CD4-positive, alpha-beta T cell treated with Interleukin-12 subunit alpha and Interleukin-12 subunit beta, for 1 hour (primary cell): ENCODE data around the gene SGMS1.
"Not testable (repeated sequence)": the region's sequence is repeated elsewhere in the genome, so short reads cannot be mapped to it uniquely, and the experiment has no call there.

Source experiments
- DNase-seq: peaks from one replicate; pipeline ENCODE4 v3.0.0-alpha.2; 2020

SGMS1 gene

DNA sequence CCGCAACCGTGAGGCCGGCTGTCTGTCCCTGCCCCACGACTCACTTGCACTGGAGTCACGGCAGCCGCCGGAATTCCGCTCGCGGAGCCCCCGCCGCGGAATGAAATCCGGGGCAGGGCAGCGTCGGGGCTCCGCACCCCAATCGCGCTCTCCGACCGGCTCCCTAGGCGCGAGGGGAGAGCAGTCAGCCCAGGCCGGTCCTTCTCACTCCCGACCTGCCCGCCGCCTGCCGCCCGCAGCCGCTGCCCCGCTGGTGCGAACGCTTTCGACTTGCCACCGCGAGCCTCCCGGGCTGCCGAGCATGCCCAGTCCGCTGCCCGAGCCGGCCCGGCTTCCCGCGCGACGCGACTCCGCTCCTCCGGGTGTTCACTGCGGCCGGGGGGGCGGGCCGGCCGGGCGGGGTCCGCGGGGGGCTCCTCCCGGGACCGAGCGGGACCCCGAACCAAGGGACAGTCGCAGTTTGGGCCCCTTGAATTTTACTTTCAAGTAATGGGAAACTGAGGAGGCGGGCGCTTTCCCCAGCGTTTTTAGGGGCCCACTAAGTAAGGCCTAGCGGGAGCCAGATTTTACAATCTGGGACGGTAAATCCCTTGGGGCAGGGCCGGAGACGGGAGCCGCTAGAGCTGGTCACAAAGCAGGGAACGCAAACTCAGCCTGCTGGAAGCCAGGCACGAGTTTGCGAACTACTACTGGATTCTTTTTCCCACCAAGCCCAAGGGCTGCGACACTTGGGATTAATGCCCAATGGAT is at the start of gene SGMS1:
TSS of gene SGMS1 (minus strand) at position 294 of the 750 bp plus-strand sequence. CDS start 279,842 bp downstream, outside the sequence.
- peak; percentile 84 for DNase-seq

GRCh38 chr10:50672152-50672551 is 48.4 kb upstream of the SGMS1 start:
- peak; percentile 61 for DNase-seq

DNA sequence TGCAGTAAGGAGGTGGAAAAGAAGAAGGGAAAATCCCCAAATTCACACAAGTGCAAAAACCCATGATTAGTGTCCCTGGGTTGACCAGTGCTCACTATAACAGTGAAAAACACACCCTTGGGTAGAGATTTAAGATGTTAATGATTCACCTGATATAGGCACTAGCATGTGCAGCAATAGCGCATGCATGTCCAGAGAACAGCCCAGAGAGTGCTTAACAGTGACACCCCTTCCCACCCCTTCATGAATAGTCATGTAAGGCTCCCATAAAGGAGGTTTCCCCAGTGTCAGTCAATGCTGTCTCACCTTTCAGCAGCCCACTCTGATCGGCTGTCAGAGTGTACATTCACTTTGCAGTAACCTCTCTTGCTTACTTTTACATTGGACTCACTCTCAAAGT is 47.9 kb upstream of the SGMS1 start:
- not testable (repeated sequence) for DNase-seq

GRCh38 chr10:50669957-50670356 is 46.2 kb upstream of the SGMS1 start:
- DNase-seq, result not testable (repeated sequence)

- DNase-seq, result not testable (repeated sequence)
Measured at GRCh38 chr10:50667353-50667752, 43.6 kb upstream of the SGMS1 start.

GRCh38 chr10:50662420-50662819 is 38.7 kb upstream of the SGMS1 start:
- DNase-seq, result not testable (repeated sequence)

GRCh38 chr10:50661563-50661962 is 37.8 kb upstream of the SGMS1 start:
- DNase-seq, result not testable (repeated sequence)

DNA sequence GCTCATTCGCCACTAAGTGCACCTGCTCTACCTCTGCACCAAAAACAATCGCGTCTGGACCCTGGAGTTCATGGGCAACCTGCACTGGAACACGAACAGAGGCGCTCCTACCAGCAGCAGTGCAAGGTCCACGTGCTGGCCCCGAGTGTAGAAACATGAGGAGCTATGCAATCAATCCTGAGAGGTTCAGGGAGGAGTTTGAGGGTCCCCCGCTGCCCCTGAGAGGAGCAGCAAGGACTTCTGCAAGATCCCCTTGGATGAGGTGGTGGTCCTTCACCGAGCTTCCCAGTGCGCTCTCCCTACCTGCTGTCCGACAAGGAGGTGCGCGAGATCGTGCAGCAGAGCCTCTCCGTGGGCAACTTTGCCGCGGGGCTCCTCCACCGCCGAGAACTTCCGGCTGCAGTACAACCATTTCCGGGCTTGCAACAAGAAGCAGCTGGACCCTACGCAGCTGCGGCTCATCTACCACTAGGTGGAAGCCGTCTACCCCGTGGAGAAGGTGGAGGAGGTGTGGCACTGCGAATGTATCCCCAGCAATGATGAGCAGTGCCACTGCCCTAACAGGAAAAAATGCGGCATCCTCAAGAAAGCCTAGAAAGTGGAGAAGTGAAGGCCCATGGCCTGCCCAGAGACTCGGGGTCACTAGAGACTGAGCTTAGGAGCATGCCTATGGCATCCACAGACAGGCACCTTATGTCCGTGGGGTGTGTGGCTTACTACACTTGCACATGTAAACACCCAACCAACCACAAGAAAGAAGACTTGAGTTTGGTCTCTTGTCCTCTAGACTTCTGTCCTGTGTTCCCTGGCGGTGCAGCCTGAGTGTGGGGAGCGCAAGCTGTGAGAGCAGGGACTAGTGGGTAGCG is 36.3 kb upstream of the SGMS1 start:
- peak; percentile 39 for DNase-seq

GRCh38 chr10:50659016-50659864 is 35.5 kb upstream of the SGMS1 start:
- DNase-seq, result not testable (repeated sequence)

DNA sequence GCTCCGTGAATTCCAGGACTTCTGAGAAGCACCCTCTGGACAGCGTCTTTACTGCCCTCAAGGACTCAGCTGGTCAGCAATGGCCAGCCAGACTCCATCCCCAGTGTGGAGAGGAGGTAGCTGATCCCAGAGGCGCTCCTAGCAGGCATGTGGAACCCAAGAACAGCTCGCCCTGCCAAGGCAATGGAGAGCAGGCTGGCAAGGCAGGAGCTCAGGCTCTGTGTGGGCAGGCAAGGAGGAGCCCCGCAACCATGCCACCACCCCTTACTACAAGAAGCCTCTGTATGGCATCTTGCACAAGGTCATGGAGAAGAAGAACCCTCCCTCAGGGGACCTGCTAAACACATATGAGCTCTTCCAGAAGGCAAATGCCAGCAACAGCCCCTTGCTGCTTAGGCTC is 34.4 kb upstream of the SGMS1 start:
- DNase-seq, result no peak

DNA sequence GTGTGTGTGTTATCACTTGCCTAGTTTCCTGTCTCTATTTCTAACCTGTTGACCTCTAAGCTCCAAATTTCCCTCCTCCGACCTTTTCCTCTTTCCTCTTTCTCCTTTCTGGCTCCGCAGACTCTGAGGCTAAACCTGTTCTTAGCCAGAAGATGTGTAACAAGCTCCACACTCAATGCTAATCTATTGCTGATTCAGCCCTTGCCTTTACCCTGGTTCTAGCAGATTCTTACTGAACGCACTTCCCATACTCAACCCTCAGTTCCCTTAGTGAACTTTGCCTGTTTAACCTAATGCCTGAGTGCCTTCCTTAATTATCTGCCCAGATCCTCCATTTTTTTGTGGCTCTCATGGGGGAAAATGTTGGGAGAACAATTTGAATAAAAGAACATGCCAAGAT is 30.0 kb upstream of the SGMS1 start:
- DNase-seq, result no peak

- peak; percentile 51 for DNase-seq
Measured at GRCh38 chr10:50653142-50653541, 29.4 kb upstream of the SGMS1 start.

GRCh38 chr10:50651808-50652207 is 28.1 kb upstream of the SGMS1 start:
- no peak for DNase-seq

DNA sequence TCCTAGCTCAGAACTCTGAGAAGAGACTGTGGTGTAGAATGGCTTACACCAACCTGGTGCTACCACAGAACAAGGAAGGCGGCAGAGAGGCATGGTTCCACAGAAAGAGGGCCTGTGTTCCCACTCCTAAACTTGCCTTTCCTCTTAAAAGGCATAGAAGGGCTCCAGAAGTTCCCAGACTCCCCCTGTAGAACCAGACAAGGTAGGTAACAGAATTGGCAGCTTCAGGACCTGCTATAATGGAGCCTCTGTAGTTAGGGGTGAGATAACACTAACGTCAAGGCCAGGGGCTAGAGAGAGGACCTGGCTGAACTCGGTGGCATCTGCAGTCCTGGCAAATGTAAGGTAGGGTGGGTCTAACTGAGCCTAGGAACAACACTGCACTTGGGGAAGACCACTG is 26.7 kb upstream of the SGMS1 start:
- no peak for DNase-seq

GRCh38 chr10:50648935-50649227 is 25.1 kb upstream of the SGMS1 start:
- no peak for DNase-seq

DNA sequence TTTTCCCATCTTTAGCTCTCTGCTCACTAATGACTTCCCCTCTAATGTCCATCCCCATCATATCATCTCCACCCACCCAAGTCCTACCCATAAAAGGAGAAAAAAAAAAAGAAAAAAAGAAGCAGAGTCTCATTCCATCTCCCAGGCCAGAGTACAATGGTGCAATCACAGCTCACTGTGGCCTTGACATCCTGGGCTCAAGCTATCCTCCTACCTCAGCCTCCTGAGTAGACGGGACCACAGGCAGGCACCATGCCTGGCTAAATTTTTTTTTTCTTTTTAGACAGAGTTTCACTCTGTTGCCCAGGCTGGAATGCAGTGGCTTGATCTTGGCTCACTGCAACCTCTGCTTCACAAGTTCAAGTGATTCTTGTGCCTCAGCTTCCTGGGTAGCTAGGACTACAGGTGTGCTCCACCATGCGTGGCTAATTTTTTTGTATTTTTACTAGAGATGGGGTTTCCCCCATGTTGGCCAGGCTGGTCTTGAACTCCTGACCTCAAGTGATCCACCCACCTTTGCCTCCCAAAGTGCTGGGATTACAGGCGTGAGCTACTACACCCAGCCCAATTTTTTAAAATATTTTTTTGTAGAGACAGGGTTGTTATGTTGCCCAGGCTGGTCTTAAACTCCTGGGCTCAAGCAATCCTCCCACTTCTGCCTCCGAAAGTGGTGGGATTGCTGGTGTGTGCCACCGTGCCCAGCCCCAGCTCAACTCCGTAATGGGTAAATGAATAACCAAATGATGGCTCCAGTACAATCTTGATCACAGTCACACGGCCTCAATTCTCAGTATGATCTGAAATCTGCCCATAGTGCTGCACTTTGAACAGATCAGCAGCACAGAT is 24.6 kb upstream of the SGMS1 start:
- DNase-seq, result no peak

DNA sequence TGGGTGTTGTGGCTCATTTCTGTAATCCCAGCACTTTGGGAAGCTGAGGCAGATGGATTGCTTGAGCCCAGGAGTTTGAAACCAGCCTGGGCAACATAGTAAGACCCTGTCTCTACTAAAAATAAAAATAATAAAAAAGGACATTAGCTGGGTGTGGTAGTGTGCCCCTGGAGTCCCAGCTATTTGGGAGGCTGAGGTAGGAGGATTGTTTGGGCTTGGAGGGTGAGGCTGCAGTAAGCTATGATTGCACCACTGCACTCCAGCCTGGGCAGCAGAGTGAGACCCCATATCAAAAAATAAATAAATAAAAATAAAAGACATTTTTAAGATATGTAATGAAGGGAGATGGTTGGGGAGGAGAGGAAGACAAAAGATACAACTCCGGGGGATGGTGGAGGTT is 23.6 kb upstream of the SGMS1 start:
- DNase-seq, result not testable (repeated sequence)

- no peak for DNase-seq
Measured at GRCh38 chr10:50645236-50645635, 21.5 kb upstream of the SGMS1 start.

- no peak for DNase-seq
Measured at GRCh38 chr10:50641626-50642025, 17.9 kb upstream of the SGMS1 start.

DNA sequence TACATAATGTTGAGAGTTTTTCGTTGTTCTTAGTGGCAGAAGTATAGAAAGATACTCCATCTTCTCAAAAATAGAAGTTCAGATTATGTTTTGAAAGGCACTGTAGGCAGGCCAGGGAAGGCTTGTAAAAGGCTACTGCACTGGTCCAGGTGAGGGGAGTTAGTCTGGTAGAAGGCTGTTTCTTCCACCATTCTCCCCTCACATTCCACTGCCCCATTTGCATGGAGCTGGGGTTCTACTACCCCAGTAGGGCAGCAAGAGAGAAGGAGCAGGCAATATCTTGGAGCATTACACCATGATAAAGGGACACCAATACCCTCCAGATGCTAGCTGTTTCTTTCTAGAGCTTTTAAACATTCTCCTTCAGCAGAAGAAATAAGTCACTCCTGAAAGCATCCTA is 16.5 kb upstream of the SGMS1 start:
- no peak for DNase-seq

DNA sequence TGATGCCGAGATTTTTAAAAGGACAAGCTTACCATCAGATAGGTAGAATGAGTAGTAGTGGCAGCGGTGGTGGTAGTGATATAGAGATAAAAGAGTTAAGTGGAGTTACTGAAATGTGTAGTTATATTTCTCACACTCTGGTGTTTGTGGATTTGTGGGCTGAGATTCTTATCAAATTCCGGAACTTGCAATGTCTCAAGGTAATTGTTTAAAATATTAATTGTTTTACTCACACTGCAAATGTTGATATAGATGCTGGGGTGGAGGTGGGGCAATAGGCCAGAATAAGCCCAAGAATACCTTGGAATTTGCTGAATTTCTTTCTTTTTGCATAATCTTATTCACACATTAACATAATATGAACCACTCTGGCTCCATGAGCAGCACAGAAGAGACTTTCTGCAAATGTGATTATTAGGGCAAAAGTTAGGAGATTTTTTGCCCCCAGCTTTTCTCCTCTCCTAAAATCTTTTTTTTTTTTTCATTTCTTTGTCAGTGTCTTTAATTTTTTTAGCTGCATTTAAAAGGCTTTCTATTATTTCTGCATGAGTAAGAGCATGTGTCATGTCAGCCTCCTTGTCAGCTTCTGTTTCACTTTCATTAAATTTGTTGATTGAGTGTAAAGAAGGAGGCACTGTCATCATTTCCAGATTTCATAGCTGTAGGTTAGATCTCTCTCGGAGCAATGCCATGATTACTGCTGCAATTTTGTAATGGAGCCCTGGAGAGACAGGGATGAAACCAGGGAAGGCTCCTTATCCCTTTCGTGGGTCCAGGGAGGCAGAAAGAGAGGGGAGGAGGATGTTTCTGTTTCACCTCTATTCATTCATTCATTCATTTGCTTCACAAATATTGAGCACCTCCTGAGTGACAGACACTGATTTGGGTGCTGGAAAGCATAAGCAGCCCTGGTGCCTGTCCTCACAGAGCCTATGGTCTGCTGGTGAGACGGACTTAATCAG is 13.1 kb upstream of the SGMS1 start:
- peak; percentile 61 for DNase-seq
